ENCODE measurements around the gene IGFBP4. TPM values are rescaled to one million over a fixed set of nuclear protein-coding genes. Genes with fewer than 3 reads are reported as not detected.

IGFBP4 gene
- total and polyA plus RNA-seq, 7 donors, result 30.3 to 440 (median 242) TPM

- peak; percentile 66 for DNase-seq
Observed at GRCh38 chr17:40463122-40463550, 19.9 kb downstream of the IGFBP4 start.

GRCh38 chr17:40464392-40464855 is 21.2 kb downstream of the IGFBP4 start:
- intact Hi-C loops (cut with DNase I), result no loop called here
- WGBS, 2 donors, result 89 to 92% methylated on average over 5 of the region's 5 CpGs
- Histone ChIP-seq H3K36me3 (no peaks in the 10 kb centered on the region), H3K9me3 (no peaks in the 10 kb centered on the region), H3K27ac (peak overlapping the region in 1 of 4 donors; percentile 94), H3K27me3 (no peaks in the 10 kb centered on the region), H3K4me1 (peaks cover 0 to 46% (median 45%) of the 10 kb centered on the region in 4 donors), H3K4me3 (no peak overlapping the region)
- no peak for DNase-seq
- TF ChIP-seq EP300 (IDR thresholded peaks at IDR 0.05) (no peak), POLR2AphosphoS5 (IDR thresholded peaks at IDR 0.05) (peak in 2 of 4 donors; percentile 29 to 64)

More at GRCh38 chr17:40463122-40463550, 19.9 kb downstream of the IGFBP4 start:
- H3K4me3 ChIP-seq, result no peak overlapping the region
- H3K4me1 ChIP-seq, result peaks cover 0 to 59% (median 57%) of the 10 kb centered on the region in 4 donors
- H3K36me3 ChIP-seq, result peaks cover 0 to under 1% (median 0%) of the 10 kb centered on the region in 4 donors
- no peaks in the 10 kb centered on the region for H3K9me3 ChIP-seq
- no peaks in the 10 kb centered on the region for H3K27me3 ChIP-seq
- peak overlapping the region; percentile 59 to 94 (median 80) for H3K27ac ChIP-seq
- WGBS, 2 donors, result 50 to 67% methylated on average over 11 of the region's 11 CpGs
- TF ChIP-seq CTCF (IDR thresholded peaks at IDR 0.05) (no peak), POLR2AphosphoS5 (IDR thresholded peaks at IDR 0.05) (peak in 2 of 4 donors; percentile 33 to 64)
- intact Hi-C loops (cut with DNase I), result no loop called here

GRCh38 chr17:40466298-40466971 is 23.2 kb downstream of the IGFBP4 start:
- H3K27me3 ChIP-seq, result no peaks in the 10 kb centered on the region
- intact Hi-C loops (cut with DNase I), result no loop called here
- 76 to 85% methylated on average over 11 of the region's 11 CpGs for WGBS, 2 donors
- H3K27ac ChIP-seq, result no peak overlapping the region
- peak; percentile 58 for DNase-seq
- no peaks in the 10 kb centered on the region for H3K9me3 ChIP-seq
- peaks cover 0 to 37% (median 36%) of the 10 kb centered on the region in 4 donors for H3K4me1 ChIP-seq
- H3K36me3 ChIP-seq, result no peaks in the 10 kb centered on the region
- peak in 1 of 4 donors; percentile 47 for TF ChIP-seq POLR2AphosphoS5 (IDR thresholded peaks at IDR 0.05)
- no peak for TF ChIP-seq EP300 (IDR thresholded peaks at IDR 0.05)
- no peak overlapping the region for H3K4me3 ChIP-seq

GRCh38 chr17:40467281-40467867 is 24.1 kb downstream of the IGFBP4 start:
- no peaks in the 10 kb centered on the region for H3K9me3 ChIP-seq
- DNase-seq, result no peak
- H3K4me1 ChIP-seq, result peaks cover 0 to 37% (median 36%) of the 10 kb centered on the region in 4 donors
- TF ChIP-seq POLR2AphosphoS5 (IDR thresholded peaks at IDR 0.05) (no peak), CTCF (IDR thresholded peaks at IDR 0.05) (no peak), POLR2A (IDR thresholded peaks at IDR 0.05) (no peak), EP300 (IDR thresholded peaks at IDR 0.05) (no peak)
- WGBS, 2 donors, result 88 to 95% methylated on average over 2 of the region's 2 CpGs
- no peaks in the 10 kb centered on the region for H3K36me3 ChIP-seq
- H3K4me3 ChIP-seq, result no peak overlapping the region
- no peak overlapping the region for H3K27ac ChIP-seq
- intact Hi-C loops (cut with DNase I), result no loop called here
- no peaks in the 10 kb centered on the region for H3K27me3 ChIP-seq

- DNase-seq, result no peak
- Histone ChIP-seq H3K4me1 (peaks cover 0 to 37% (median 36%) of the 10 kb centered on the region in 4 donors), H3K27me3 (no peaks in the 10 kb centered on the region), H3K4me3 (no peak overlapping the region), H3K9me3 (no peaks in the 10 kb centered on the region), H3K36me3 (no peaks in the 10 kb centered on the region), H3K27ac (no peak overlapping the region)
- TF ChIP-seq EP300 (IDR thresholded peaks at IDR 0.05) (no peak), CTCF (IDR thresholded peaks at IDR 0.05) (no peak), POLR2AphosphoS5 (IDR thresholded peaks at IDR 0.05) (no peak), POLR2A (IDR thresholded peaks at IDR 0.05) (no peak)
- intact Hi-C loops (cut with DNase I), result no loop called here
- 95 to 96% methylated on average over 7 of the region's 7 CpGs for WGBS, 2 donors
Observed at GRCh38 chr17:40468560-40468959, 25.3 kb downstream of the IGFBP4 start.

Measured in sigmoid colon (tissue), 7 donors.